Upper lobe of left lung (tissue), 6 donors: ENCODE data around the gene CUX1. TPM values are rescaled to one million over a fixed set of nuclear protein-coding genes. Genes with fewer than 3 reads are reported as not detected.
"Not testable (repeated sequence)": the region's sequence is repeated elsewhere in the genome, so short reads cannot be mapped to it uniquely, and the experiment has no call there.

Source experiments
- ATAC-seq, 2 donors: fragments of 200-7000 bp; cut with Tn5 transposase; one replicate each; pipeline ENCODE4 v1.9.1; 2022; ENCODE audit warnings: mild to moderate bottlenecking in 2 of 2, moderate library complexity in 2 of 2; ENCODE audit not compliant: low FRiP score in 2 of 2
- DNase-seq, 2 donors: peaks; one replicate each; pipeline ENCODE4 v3.0.0-alpha.2; 2019 to 2020
- H3K27ac ChIP-seq, 4 donors: fragments of 200-600 bp; sonication (generic); one replicate each; pipeline ENCODE4 v1.5.1; 2016 to 2019
- H3K27me3 ChIP-seq, 4 donors: fragments of 200-600 bp; sonication (generic); one replicate each; pipeline ENCODE4 v1.5.1; 2017 to 2019
- H3K36me3 ChIP-seq, 4 donors: fragments of 200-600 bp; sonication (generic); one replicate each; pipeline ENCODE4 v1.5.1; 2016 to 2019
- H3K4me1 ChIP-seq, 4 donors: fragments of 200-600 bp; sonication (generic); one replicate each; pipeline ENCODE4 v1.5.1; 2018 to 2019
- H3K4me3 ChIP-seq, 4 donors: fragments of 200-600 bp; sonication (generic); one replicate each; pipeline ENCODE4 v1.5.1; 2017 to 2019; ENCODE audit warnings: mild to moderate bottlenecking in 2 of 4, moderate library complexity in 1 of 4
- H3K9me3 ChIP-seq, 4 donors: fragments of 200-600 bp; sonication (generic); one replicate each; pipeline ENCODE4 v1.5.1; 2018 to 2019
- EP300 ChIP-seq, 4 donors: sonication (generic); formaldehyde crosslinking; IDR thresholded peaks; one replicate each; pipeline ENCODE4 v1.5.1; 2017; ENCODE audit warnings: antibody characterized with exemption in 4 of 4, control low read depth in 2 of 4
- POLR2A ChIP-seq, 4 donors: fragments of 450-650 bp; IDR thresholded peaks; one replicate each; pipeline ENCODE4 v1.5.1; 2016 to 2017; ENCODE audit warnings: antibody characterized with exemption in 4 of 4, mild to moderate bottlenecking in 2 of 4
- POLR2AphosphoS5 ChIP-seq, 2 donors: sonication (generic); formaldehyde crosslinking; IDR thresholded peaks; one replicate each; pipeline ENCODE4 v1.5.1; 2017; ENCODE audit warnings: antibody characterized with exemption in 2 of 2
- WGBS, 2 donors: methylation state at CpG; one replicate each; pipeline ENCODE4 v1.1.5; 2017 to 2018; 5-methylcytosine and 5-hydroxymethylcytosine counted together
- total RNA-seq, 6 donors: library from RNA; depleted of rRNA in 4 of 6; stranded (reverse); fragments of >200 nt in 4 of 6; gene quantifications; one replicate each; pipeline versions ENCODE4 v1.1.0 to v1.2.1, GENCODE V29; 2016 to 2021
- TF ChIP-seq, protein P1 (sequence below), 6 experiments: fragments of 450-650 bp in 4 of 6; fragments of 200-600 bp in 2 of 6; sonication (generic) in 2 of 6; IDR thresholded peaks; one replicate each; pipeline ENCODE4 v1.5.1; 2016 to 2019; ENCODE audit warnings: antibody characterized with exemption in 6 of 6
- donor health status: DM: no; HTN: no; CAD: no; lungs with moderate emphysema.
- donor health status: DM: no; HTN: yes; CAD: no; lungs with severe emphysema.

CUX1 gene
- total RNA-seq, 6 donors from 2014 or later, result 106 to 188 (median 115) TPM

DNA sequence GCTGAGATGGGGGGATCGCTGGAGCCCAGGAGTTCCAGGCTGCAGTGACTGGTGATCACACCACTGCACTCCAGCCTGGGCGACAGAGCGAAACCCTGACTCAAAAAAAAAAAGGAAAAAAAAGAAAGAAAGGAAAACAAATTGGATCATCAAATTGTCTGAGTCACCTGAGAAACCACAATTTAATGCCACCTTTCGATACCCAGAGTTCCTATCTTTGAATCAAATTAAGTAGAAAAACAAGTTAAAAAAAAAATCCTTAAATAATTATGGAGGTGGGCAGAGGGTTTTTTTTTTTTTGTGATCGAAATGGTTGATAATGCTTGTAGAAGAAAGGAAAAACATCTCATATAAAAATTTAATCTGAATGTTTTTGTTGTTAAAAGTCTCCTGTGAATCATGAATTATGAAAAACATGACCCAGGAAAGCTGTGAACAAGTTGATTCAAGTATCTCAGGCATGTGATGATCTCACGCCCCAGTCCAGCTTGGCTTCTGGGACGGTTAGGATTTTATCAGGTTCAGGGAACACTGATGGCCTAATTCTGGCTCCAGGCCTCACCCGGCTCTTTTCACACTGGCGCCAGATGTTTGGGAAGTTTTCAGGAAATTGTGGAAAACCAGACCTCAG, 25.3 kb upstream of the CUX1 start:
- ATAC-seq (peak in 1 of 2 donors; percentile 90), DNase-seq (no peak)
- 81 to 82% methylated on average over 9 of the region's 9 CpGs for WGBS, 2 donors
- Histone ChIP-seq H3K27ac (no peak overlapping the region), H3K4me1 (no peaks in the 10 kb centered on the region), H3K4me3 (no peak overlapping the region), H3K9me3 (peaks cover 0 to 3% (median 0%) of the 10 kb centered on the region in 4 donors), H3K27me3 (no peaks in the 10 kb centered on the region), H3K36me3 (no peaks in the 10 kb centered on the region)
- TF ChIP-seq POLR2AphosphoS5 (IDR thresholded peaks at IDR 0.05), result no peak
- TF ChIP-seq, protein P1, sequence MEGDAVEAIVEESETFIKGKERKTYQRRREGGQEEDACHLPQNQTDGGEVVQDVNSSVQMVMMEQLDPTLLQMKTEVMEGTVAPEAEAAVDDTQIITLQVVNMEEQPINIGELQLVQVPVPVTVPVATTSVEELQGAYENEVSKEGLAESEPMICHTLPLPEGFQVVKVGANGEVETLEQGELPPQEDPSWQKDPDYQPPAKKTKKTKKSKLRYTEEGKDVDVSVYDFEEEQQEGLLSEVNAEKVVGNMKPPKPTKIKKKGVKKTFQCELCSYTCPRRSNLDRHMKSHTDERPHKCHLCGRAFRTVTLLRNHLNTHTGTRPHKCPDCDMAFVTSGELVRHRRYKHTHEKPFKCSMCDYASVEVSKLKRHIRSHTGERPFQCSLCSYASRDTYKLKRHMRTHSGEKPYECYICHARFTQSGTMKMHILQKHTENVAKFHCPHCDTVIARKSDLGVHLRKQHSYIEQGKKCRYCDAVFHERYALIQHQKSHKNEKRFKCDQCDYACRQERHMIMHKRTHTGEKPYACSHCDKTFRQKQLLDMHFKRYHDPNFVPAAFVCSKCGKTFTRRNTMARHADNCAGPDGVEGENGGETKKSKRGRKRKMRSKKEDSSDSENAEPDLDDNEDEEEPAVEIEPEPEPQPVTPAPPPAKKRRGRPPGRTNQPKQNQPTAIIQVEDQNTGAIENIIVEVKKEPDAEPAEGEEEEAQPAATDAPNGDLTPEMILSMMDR (IDR thresholded peaks at IDR 0.05), result no peak
- TF ChIP-seq EP300 (IDR thresholded peaks at IDR 0.05), result no peak
- TF ChIP-seq POLR2A (IDR thresholded peaks at IDR 0.05), result no peak

GRCh38 chr7:101792682-101793071, 24.7 kb upstream of the CUX1 start:
- H3K4me3 ChIP-seq, H3K4me1 ChIP-seq, H3K36me3 ChIP-seq, DNase-seq, H3K9me3 ChIP-seq, H3K27ac ChIP-seq, ATAC-seq, H3K27me3 ChIP-seq: not testable (repeated sequence)
- WGBS, 2 donors, result 91 to 97% methylated on average over 4 of the region's 4 CpGs

GRCh38 chr7:101795461-101795860, 22.0 kb upstream of the CUX1 start:
- ATAC-seq, result no peak
- no peak for TF ChIP-seq EP300 (IDR thresholded peaks at IDR 0.05)
- TF ChIP-seq POLR2A (IDR thresholded peaks at IDR 0.05), result no peak
- TF ChIP-seq, protein P1 (IDR thresholded peaks at IDR 0.05), result no peak
- no peak for TF ChIP-seq POLR2AphosphoS5 (IDR thresholded peaks at IDR 0.05)
- no peaks in the 10 kb centered on the region for H3K9me3 ChIP-seq
- no peaks in the 10 kb centered on the region for H3K4me1 ChIP-seq
- H3K27ac ChIP-seq, result no peak overlapping the region
- no peaks in the 10 kb centered on the region for H3K27me3 ChIP-seq
- no peaks in the 10 kb centered on the region for H3K36me3 ChIP-seq
- 94 to 96% methylated on average over 5 of the region's 5 CpGs for WGBS, 2 donors
- H3K4me3 ChIP-seq, result no peak overlapping the region
- no peak for DNase-seq

DNA sequence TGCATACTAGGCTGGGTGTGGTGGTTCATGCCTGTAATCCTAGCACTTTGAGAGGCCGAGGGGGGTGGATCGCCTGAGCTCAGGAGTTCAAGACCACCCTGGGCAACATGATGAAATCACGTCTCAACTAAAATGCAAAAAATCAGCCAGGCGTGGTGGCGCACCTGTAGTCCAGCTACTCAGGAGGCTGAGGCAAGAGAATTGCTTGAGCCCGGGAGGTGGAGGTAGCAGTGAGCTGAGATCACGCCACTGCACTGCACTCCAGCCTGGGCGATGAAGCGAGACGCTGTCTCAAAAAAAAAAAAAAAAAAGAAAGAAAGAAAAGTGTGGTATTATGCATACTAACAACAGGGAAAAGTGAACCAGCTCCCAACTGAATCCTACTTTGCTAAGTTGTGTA, 19.3 kb upstream of the CUX1 start:
- 81 to 86% methylated on average over 10 of the region's 10 CpGs for WGBS, 2 donors
- not testable (repeated sequence) for H3K9me3 ChIP-seq, H3K36me3 ChIP-seq, H3K27ac ChIP-seq, ATAC-seq, DNase-seq, H3K27me3 ChIP-seq, H3K4me1 ChIP-seq, H3K4me3 ChIP-seq

- TF ChIP-seq POLR2A (IDR thresholded peaks at IDR 0.05) (no peak), EP300 (IDR thresholded peaks at IDR 0.05) (no peak), POLR2AphosphoS5 (IDR thresholded peaks at IDR 0.05) (no peak)
- TF ChIP-seq, protein P1 (IDR thresholded peaks at IDR 0.05), result no peak
- H3K4me1 ChIP-seq, result peaks cover 3 to 19% (median 8%) of the 10 kb centered on the region in 4 donors
- H3K36me3 ChIP-seq, result no peaks in the 10 kb centered on the region
- ATAC-seq (peak; percentile 12 to 53), DNase-seq (no peak)
- 51 to 54% methylated on average over 11 of the region's 11 CpGs for WGBS, 2 donors
- no peaks in the 10 kb centered on the region for H3K27me3 ChIP-seq
- no peaks in the 10 kb centered on the region for H3K9me3 ChIP-seq
- H3K27ac ChIP-seq, result no peak overlapping the region
- H3K4me3 ChIP-seq, result no peak overlapping the region
Observed at GRCh38 chr7:101803203-101804087, 14.0 kb upstream of the CUX1 start.
